KOPT-K1 (cell line): Measurements from ENCODE around the gene RCL1.
A peak's percentile ranks its signal among the peaks of the same experiment; 100 is the strongest.
"Not testable (repeated sequence)": the region's sequence is repeated elsewhere in the genome, so short reads cannot be mapped to it uniquely, and the experiment has no call there.

Source experiments
- H3K27ac ChIP-seq: fragments of 200-600 bp; sonication (generic); 2 replicates; pipeline ENCODE4 v1.5.1; 2016; ENCODE audit warnings: antibody characterized with exemption, mild to moderate bottlenecking, low read depth, low read length; ENCODE audit not compliant: poor library complexity, severe bottlenecking
- H3K36me3 ChIP-seq: fragments of 200-600 bp; sonication (generic); 2 replicates; pipeline ENCODE4 v1.5.1; 2017; ENCODE audit warnings: antibody characterized with exemption, mild to moderate bottlenecking, low read length, moderate library complexity; ENCODE audit not compliant: insufficient read depth
- H3K9me3 ChIP-seq: fragments of 200-600 bp; sonication (generic); 2 replicates; pipeline ENCODE4 v1.5.1; 2017; ENCODE audit warnings: antibody characterized with exemption, low read length, mild to moderate bottlenecking; ENCODE audit not compliant: insufficient read depth, poor library complexity, severe bottlenecking

RCL1 gene

GRCh38 chr9:4769321-4770080, 23.2 kb upstream of the RCL1 start:
- Histone ChIP-seq H3K9me3 (no peaks in the 10 kb centered on the region), H3K27ac (no peak overlapping the region)

DNA sequence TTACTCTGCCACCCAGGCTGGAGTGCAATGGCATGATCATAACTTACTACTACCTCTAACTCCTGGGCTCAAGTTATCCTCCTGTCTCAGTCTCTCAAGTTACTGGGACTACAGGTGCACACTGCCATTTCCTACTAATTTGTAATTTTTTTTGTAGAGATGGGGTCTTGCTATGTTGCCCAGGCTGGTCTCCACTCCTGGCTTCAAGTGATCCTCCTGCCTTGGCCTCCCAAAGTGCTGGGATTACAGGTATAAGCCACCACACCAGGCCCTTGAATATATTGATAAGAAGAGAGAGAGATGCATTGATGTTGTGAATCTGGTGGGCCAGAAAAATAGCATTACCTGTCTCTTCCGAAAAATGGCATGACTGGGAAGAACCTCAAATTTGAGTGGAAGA, 21.0 kb upstream of the RCL1 start:
- no peaks in the 10 kb centered on the region for H3K36me3 ChIP-seq
- H3K9me3 ChIP-seq, result no peaks in the 10 kb centered on the region
- no peak overlapping the region for H3K27ac ChIP-seq

More at GRCh38 chr9:4769321-4770080, 23.2 kb upstream of the RCL1 start:
- no peaks in the 10 kb centered on the region for H3K36me3 ChIP-seq

DNA sequence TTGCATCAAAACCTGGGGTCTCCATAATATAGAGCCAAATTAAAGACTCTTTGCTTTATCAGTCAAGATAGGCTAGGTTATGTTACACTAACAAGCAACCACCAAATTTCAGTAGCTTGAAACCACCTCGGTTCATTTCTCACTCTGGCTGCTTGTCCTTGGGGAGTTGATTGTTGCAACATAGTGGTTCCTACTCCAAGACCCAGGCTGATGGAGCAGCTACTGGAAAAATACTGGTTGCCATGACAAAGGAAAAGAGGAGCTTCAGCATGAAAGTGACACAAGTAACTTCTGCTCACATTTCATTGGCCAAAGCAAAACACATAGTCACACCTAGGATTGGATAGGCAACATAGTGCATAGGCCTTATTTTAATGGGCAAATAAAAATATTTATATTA, 18.5 kb upstream of the RCL1 start:
- Histone ChIP-seq H3K36me3 (no peaks in the 10 kb centered on the region), H3K27ac (no peak overlapping the region), H3K9me3 (no peaks in the 10 kb centered on the region)

DNA sequence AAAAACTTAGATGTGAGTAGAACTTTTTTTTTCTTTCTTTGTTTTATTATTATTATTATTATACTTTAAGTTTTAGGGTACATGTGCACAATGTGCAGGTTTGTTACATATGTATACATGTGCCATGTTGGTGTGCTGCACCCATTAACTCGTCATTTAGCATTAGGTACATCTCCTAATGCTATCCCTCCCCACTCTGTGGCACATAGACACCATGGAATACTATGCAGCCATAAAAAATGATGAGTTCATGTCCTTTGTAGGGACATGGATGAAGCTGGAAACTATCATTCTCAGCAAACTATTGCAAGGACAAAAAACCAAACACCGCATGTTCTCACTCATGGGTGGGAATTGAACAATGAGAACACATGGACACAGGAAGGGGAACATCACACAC, 17.8 kb upstream of the RCL1 start:
- not testable (repeated sequence) for H3K36me3 ChIP-seq, H3K27ac ChIP-seq, H3K9me3 ChIP-seq

DNA sequence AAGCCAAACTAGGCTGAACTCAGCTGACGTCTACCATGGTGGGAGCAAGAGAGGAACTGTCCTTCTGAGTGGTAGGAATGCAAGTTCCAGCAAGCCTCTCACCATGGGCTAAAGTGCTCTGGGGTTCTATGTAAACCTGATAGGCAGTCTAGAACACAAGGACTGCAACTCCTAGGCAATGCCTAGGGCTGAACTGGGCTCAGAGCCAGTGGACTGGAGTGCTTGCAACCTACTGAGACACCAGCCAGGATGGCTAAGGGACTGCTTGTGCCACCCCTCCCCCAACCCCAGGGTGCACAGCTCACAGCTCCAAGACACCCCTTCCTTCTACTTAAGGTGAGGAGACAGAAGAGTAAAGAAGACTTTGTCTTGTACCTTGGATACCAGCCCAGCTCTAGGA, 12.1 kb upstream of the RCL1 start:
- H3K36me3 ChIP-seq, result no peaks in the 10 kb centered on the region
- no peak overlapping the region for H3K27ac ChIP-seq
- H3K9me3 ChIP-seq, result no peaks in the 10 kb centered on the region

DNA sequence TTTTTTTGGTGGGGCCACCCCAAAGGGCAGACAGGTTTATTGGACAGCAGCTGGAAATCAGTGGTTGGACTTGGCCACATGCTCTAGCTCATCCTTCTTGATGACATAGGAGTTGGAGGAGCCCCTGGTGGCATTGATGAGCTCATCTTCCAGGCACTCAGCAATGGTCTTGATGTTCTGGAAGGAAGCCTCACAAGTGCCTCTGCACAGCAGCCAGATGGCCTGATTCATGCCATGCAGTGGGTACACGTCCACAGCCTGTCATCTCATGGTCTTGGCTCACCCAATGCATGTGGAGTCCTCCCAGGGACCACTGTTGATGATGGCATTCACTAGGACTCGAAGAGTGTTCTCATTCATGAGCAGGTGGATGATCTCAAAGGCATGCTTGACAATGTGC, 11.3 kb upstream of the RCL1 start:
- no peaks in the 10 kb centered on the region for H3K36me3 ChIP-seq
- H3K9me3 ChIP-seq, result no peaks in the 10 kb centered on the region
- no peak overlapping the region for H3K27ac ChIP-seq

DNA sequence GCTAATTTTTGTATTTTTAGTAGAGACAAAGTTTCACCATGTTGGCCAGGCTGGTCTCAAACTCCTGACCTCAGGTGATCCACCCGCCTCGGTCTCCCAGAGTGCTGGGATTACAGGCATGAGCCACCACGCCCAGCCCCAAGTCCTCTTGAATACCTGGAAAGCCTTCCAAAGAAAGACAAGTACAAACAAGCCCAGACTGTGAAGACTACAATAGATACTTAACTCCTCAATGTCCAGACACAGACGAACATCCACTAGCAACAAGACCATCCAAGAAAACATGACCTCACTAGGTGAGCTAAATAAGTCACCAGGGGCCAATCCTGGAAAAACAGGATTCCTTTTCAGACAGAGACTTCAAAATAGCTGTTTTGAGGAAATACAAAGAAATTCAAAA, 9.6 kb upstream of the RCL1 start:
- not testable (repeated sequence) for H3K9me3 ChIP-seq, H3K36me3 ChIP-seq, H3K27ac ChIP-seq

DNA sequence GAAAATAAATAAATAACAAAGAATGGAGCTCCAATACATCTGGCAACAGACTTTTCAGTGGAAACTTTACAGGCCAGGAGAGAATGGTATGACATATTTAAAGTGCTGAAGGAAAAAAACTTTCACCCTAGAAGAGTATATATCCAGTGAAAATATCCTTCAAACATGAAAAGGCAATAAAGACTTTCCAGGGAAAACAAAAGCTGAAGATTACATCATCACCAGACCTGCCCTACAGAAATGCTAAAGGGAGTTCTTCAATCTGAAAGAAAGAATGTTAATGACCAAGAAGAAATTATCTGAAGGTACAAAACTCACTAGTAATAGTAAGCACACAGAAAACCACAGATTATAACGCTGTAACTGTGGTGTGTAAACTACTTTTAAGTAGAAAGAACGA, 8.3 kb upstream of the RCL1 start:
- H3K9me3 ChIP-seq, result no peaks in the 10 kb centered on the region
- no peaks in the 10 kb centered on the region for H3K36me3 ChIP-seq
- H3K27ac ChIP-seq, result no peak overlapping the region

- Histone ChIP-seq H3K9me3 (no peaks in the 10 kb centered on the region), H3K36me3 (no peaks in the 10 kb centered on the region), H3K27ac (no peak overlapping the region)
Observed at GRCh38 chr9:4786599-4786998, 6.1 kb upstream of the RCL1 start.

- H3K27ac ChIP-seq, result no peak overlapping the region
- no peaks in the 10 kb centered on the region for H3K36me3 ChIP-seq
- H3K9me3 ChIP-seq, result no peaks in the 10 kb centered on the region
Observed at GRCh38 chr9:4787876-4788275, 4.9 kb upstream of the RCL1 start.

- no peaks in the 10 kb centered on the region for H3K36me3 ChIP-seq
- H3K27ac ChIP-seq, result no peak overlapping the region
- no peaks in the 10 kb centered on the region for H3K9me3 ChIP-seq
Observed at GRCh38 chr9:4788703-4789102, 4.0 kb upstream of the RCL1 start.

DNA sequence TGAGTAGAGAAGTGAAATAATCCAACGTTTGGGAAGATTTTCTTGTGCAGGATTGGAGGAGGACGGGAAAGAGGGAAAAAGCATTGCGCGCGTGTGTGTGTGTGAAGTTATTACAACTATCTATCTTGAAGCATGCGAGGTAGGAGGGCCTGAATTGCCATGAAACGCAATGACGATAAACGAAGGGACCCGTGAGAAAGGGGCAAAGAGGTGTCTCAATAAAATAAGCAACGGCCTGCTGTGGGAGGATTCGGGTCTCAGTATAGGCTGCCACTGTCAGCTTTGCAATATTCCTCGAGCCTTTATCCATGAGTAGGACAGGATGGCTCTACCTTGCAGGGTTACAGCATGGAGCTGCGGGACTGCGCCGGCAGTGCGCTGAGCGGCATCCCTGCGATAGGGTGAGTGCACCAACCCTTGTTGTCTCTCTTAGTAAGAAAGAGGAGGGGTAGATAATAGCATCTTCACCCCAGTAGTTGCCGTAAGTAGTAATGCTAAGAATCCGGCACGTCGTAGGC, 631 bp upstream of the RCL1 start:
- H3K36me3 ChIP-seq, result no peaks in the 10 kb centered on the region
- H3K9me3 ChIP-seq, result no peaks in the 10 kb centered on the region
- peak overlapping the region; percentile 42 for H3K27ac ChIP-seq

DNA sequence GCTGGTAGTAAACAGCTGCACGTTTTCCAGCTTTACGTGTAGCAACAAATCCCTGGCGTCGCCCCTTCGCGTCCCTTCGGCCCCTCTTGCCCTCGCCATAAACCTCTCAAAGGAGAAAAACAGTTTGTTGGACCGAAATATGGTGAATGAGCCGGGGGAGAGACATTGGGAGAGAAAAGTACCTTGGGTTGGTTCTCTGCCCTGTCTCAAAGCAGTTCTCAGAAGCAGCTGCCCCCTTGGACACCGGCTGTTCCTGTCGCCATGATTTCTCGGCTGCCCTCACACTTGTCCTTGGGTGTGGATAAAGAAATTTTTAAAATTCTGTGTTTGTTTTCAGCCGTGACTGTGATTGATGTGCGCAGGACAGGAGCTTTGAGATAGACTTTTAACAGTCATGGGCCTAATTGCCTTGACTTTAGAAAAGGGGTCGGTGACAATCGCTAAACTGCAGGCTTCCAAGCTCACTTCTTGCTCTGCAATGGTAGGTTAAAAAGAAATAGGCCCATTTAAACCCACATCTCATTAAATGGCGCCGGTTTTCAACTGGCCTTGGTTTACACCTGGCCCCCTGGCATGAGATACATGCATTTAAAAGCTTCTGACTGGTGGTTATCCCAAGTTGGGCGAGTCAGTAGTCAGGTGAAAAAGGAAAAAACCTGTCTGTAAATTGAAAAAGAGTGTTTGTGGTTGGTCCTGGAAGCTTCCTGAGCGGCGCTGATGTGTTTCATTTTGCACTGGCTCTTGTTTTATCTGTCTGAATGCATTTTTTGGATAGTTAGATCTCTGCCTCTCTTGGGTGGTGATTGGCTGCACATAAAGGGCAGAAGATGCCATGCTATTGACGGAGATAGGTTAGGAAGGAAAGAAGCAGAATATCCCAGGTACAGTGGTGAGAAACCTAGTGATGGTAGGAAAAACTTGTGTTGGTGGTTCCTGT, 983 bp downstream of the RCL1 start:
- Histone ChIP-seq H3K27ac (peak overlapping the region; percentile 71), H3K9me3 (no peaks in the 10 kb centered on the region), H3K36me3 (no peaks in the 10 kb centered on the region)

- H3K27ac ChIP-seq, result no peak overlapping the region
- no peaks in the 10 kb centered on the region for H3K36me3 ChIP-seq
- H3K9me3 ChIP-seq, result no peaks in the 10 kb centered on the region
Observed at GRCh38 chr9:4794691-4795090, 1.9 kb downstream of the RCL1 start.

DNA sequence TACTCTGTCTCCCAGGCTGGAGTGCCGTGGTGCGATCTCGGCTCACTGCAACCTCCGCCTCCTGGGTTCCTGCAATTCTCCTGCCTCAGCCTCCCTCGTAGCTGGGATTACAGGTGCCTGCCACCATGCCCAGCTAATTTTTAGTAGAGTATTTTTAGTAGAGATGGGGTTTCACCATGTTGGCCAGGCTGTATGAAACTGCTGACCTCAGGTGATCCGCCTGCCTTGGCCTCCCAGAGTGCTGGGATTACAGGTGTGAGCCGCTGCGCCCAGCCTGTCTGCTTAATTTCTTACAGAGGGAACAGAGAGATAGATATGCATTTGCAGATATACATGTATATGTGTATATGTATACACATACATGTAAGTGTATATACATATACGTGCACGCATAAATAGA, 2.4 kb downstream of the RCL1 start:
- not testable (repeated sequence) for H3K27ac ChIP-seq, H3K36me3 ChIP-seq

More for the DNA sequence above, 2.4 kb downstream of the RCL1 start:
- H3K9me3 ChIP-seq, result not testable (repeated sequence)
